Mesendoderm (in vitro differentiated cells): Measurements from ENCODE around the gene FXYD4. TPM values are rescaled to one million over a fixed set of nuclear protein-coding genes. Genes with fewer than 3 reads are reported as not detected.

Experiments
- small RNA-seq: library from polyadenylated mRNA; stranded (forward); fragments of <200 nt; extraction: miRNeasy Mini kit (QIAGEN cat#:217004); gene quantifications from one replicate; pipeline ENCODE3, GENCODE V24; 2013; ENCODE audit not compliant: insufficient read depth

Gene FXYD4

Small RNA genes lying within 50 kb of the gene (small RNA-seq; reads per million reads assigned to genes)
- not detected for gene RNU6ATAC11P
- gene SNORD3J = not detected
